Fibroblast of lung (primary cell): ENCODE results near the gene PACSIN2. TPM values are rescaled to one million over a fixed set of nuclear protein-coding genes. Genes with fewer than 3 reads are reported as not detected.

Experiments
- DNase-seq, 2 donors: peaks; one replicate each; pipeline versions ENCODE4 v3.0.0 to v3.0.0-alpha.2; 2010; ENCODE audit warnings: low read depth in 2 of 2
- H2AFZ ChIP-seq: 2 replicates; pipeline ENCODE4 v1.5.1; 2012; ENCODE audit warnings: low read length, control low read depth, inconsistent platforms
- H3K27ac ChIP-seq: 2 replicates; pipeline ENCODE4 v1.5.1; 2011; ENCODE audit warnings: low read length, control low read depth; ENCODE audit not compliant: insufficient read depth
- H3K27me3 ChIP-seq: 2 replicates; pipeline ENCODE4 v1.5.1; 2011; ENCODE audit warnings: mild to moderate bottlenecking, low read length; ENCODE audit not compliant: control insufficient read depth, insufficient read depth
- H3K36me3 ChIP-seq: 2 replicates; pipeline ENCODE4 v1.5.1; 2011; ENCODE audit warnings: low read length; ENCODE audit not compliant: control insufficient read depth, insufficient read depth
- H3K4me1 ChIP-seq: 2 replicates; pipeline ENCODE4 v1.5.1; 2011; ENCODE audit warnings: low read length; ENCODE audit not compliant: control insufficient read depth, insufficient read depth; ENCODE audit errors: extremely low read depth
- H3K4me2 ChIP-seq: 2 replicates; pipeline ENCODE4 v1.5.1; 2011; ENCODE audit warnings: low read length, control low read depth; ENCODE audit not compliant: insufficient read depth; ENCODE audit errors: extremely low read depth
- H3K4me3 ChIP-seq, 4 experiments: fragments of 200-600 bp in 1 of 4; sonication (generic) in 1 of 4; replicated peaks in 1 of 4; 2 replicates each; pipeline ENCODE4 v1.5.1; 2011 to 2016; ENCODE audit warnings: low read length in 4 of 4, low read depth in 3 of 4, mild to moderate bottlenecking in 3 of 4, control low read depth in 2 of 4, inconsistent platforms in 1 of 4, mixed read lengths in 1 of 4; ENCODE audit not compliant: insufficient read depth in 1 of 4; ENCODE audit errors: control extremely low read depth in 1 of 4
- H3K79me2 ChIP-seq: 2 replicates; pipeline ENCODE4 v1.5.1; 2012; ENCODE audit warnings: mild to moderate bottlenecking, low read length, inconsistent platforms; ENCODE audit not compliant: control insufficient read depth, insufficient read depth
- H3K9ac ChIP-seq: 2 replicates; pipeline ENCODE4 v1.5.1; 2011; ENCODE audit warnings: mild to moderate bottlenecking, low read length, control low read depth; ENCODE audit not compliant: insufficient read depth
- H3K9me3 ChIP-seq: 2 replicates; pipeline ENCODE4 v1.5.1; 2012; ENCODE audit warnings: low read depth, low read length; ENCODE audit not compliant: control insufficient read depth, insufficient read depth
- H4K20me1 ChIP-seq: 2 replicates; pipeline ENCODE4 v1.5.1; 2011; ENCODE audit warnings: low read length; ENCODE audit not compliant: control insufficient read depth, insufficient read depth; ENCODE audit errors: extremely low read depth
- EZH2 ChIP-seq: IDR thresholded peaks from 2 replicates; pipeline ENCODE4 v1.5.1; 2012; ENCODE audit warnings: low read length, control low read depth, mild to moderate bottlenecking; ENCODE audit errors: missing control alignments
- polyA plus RNA-seq, 2 donors: library from polyadenylated mRNA; depleted of rRNA in 1 of 2; stranded (reverse) in 1 of 2; unstranded in 1 of 2; fragments of >200 nt; gene quantifications; 2 replicates each; pipeline ENCODE4 v1.2.1, GENCODE V29; 2011 to 2012; ENCODE audit warnings: missing spikeins in 1 of 2
- total RNA-seq: library from RNA; depleted of rRNA; stranded (reverse); fragments of >200 nt; gene quantifications from 2 replicates; pipeline ENCODE4 v1.2.1, GENCODE V29; 2014
- TF ChIP-seq, protein P1 (sequence below), 2 donors: IDR thresholded peaks in 1 of 2; conservative IDR thresholded peaks in 1 of 2; 1 replicate in 1 of 2; 2 replicates in 1 of 2; pipeline ENCODE4 v1.5.1; 2011 to 2012; ENCODE audit warnings: low read length in 2 of 2, control low read depth in 1 of 2, inconsistent platforms in 1 of 2, low read depth in 1 of 2, mild to moderate bottlenecking in 1 of 2

PACSIN2 gene
- total and polyA plus RNA-seq, 2 donors (not counting 1 experiment from before 2014, with no cell fraction given), result 30.1 to 41.4 TPM

DNA sequence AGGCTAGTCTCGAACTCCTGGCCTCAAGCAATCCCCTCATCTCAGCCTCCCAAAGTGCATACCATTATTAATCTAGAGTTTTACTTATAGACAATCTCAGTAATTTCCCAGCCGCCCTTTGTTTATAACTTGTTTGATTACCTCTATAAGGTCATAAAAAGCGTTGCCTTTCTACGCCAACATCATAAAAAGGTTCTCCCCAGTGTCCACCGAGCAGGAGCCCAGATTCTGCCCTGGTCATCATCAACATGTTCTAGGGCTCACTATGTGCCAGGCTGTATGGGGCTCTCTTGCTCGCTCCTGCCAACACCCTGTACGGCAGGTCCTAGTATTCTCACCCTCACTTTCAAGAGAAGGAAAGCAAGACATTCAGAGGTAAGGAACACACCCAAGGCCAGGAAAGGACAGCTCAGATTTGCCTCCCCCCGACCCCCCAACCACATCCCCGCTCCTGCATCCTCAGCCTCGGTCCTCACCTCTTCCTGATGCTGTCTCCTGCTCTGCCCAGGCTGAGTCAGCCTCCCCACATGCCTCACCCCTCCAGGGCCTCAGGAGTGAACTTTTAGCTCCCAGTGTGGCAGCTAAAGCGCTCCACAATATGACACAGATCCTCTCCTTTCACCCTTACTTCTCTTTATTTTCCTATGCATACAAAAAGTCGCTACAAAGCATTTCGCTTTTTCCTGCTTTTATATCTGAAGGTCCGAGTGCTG is 172.1 kb downstream of the PACSIN2 start:
- Histone ChIP-seq H2AFZ (no peak overlapping the region), H3K36me3 (peaks cover 2% of the 10 kb centered on the region), H3K79me2 (peaks cover 12% of the 10 kb centered on the region), H3K27ac (no peak overlapping the region), H3K27me3 (no peaks in the 10 kb centered on the region), H3K9me3 (no peaks in the 10 kb centered on the region), H4K20me1 (no peaks in the 10 kb centered on the region), H3K4me3 (no peak overlapping the region), H3K4me1 (peaks cover 2% of the 10 kb centered on the region), H3K4me2 (no peak overlapping the region), H3K9ac (no peak overlapping the region)
- peak in 1 of 2 donors; percentile 47 for DNase-seq
- TF ChIP-seq, protein P1, sequence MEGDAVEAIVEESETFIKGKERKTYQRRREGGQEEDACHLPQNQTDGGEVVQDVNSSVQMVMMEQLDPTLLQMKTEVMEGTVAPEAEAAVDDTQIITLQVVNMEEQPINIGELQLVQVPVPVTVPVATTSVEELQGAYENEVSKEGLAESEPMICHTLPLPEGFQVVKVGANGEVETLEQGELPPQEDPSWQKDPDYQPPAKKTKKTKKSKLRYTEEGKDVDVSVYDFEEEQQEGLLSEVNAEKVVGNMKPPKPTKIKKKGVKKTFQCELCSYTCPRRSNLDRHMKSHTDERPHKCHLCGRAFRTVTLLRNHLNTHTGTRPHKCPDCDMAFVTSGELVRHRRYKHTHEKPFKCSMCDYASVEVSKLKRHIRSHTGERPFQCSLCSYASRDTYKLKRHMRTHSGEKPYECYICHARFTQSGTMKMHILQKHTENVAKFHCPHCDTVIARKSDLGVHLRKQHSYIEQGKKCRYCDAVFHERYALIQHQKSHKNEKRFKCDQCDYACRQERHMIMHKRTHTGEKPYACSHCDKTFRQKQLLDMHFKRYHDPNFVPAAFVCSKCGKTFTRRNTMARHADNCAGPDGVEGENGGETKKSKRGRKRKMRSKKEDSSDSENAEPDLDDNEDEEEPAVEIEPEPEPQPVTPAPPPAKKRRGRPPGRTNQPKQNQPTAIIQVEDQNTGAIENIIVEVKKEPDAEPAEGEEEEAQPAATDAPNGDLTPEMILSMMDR (conservative IDR thresholded peaks at IDR 0.05 in 1 of 2, IDR thresholded peaks at IDR 0.05 in 1 of 2; ENCODE audit: low read depth in 1 of 2, low read length in 2 of 2), result no peak
- TF ChIP-seq EZH2, result no peak

DNA sequence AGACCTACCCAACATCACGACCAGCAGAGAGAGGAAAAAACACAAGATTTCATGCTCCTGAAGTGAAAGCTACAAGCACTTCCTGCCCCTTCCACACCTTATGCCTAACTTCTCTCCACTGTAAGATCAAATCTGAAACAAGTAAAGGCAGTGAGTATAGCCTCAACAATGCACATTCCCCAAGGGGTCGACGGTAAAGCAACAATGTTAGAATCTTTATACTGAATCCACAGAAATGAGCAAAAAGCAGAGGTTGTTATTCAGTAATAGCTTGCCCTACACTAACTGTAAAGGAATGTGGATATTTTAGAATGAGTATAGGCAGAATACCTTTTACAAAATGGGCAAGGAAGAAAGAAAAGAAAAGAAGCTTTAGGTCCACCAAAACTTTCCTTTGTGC is 173.5 kb downstream of the PACSIN2 start:
- Histone ChIP-seq H4K20me1 (no peaks in the 10 kb centered on the region), H3K36me3 (peaks cover 2% of the 10 kb centered on the region), H3K4me1 (peaks cover 2% of the 10 kb centered on the region), H3K27me3 (no peaks in the 10 kb centered on the region), H3K27ac (peak overlapping the region; percentile 14), H3K9me3 (no peaks in the 10 kb centered on the region), H3K4me3 (no peak overlapping the region), H3K79me2 (peaks cover 11% of the 10 kb centered on the region), H2AFZ (no peak overlapping the region), H3K9ac (no peak overlapping the region), H3K4me2 (no peak overlapping the region)
- TF ChIP-seq EZH2, result no peak
- TF ChIP-seq, protein P1 (conservative IDR thresholded peaks at IDR 0.05 in 1 of 2, IDR thresholded peaks at IDR 0.05 in 1 of 2; ENCODE audit: low read depth in 1 of 2, low read length in 2 of 2), result no peak
- DNase-seq, result peak in 1 of 2 donors; percentile 80

DNA sequence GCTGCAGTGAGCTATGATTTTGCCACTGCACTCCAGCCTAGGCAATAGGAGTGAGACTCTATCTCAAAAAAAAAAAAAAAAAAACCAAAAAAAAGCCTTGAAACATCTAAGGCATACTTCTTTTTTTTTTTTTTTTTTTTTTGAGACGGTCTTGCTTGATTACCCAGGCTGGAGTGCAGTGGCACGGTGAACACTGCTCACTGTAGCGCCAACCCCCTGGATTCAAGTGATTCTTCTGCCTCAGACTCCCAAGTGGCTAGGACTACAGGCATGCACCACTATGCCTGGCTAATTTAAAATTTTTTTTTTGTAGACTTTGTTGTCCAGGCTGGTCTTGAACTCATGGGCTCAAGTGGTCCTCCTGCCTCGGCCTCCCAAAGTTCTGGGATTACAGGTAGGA is 177.4 kb downstream of the PACSIN2 start:
- peaks cover 6% of the 10 kb centered on the region for H3K36me3 ChIP-seq
- H3K79me2 ChIP-seq, result peaks cover 6% of the 10 kb centered on the region
- no peak overlapping the region for H3K27ac ChIP-seq

More for the DNA sequence above, 177.4 kb downstream of the PACSIN2 start:
- TF ChIP-seq, protein P1 (conservative IDR thresholded peaks at IDR 0.05 in 1 of 2, IDR thresholded peaks at IDR 0.05 in 1 of 2; ENCODE audit: low read depth in 1 of 2, low read length in 2 of 2), result no peak
- TF ChIP-seq EZH2, result no peak
- Histone ChIP-seq H3K27me3 (no peaks in the 10 kb centered on the region), H3K4me1 (peaks cover 2% of the 10 kb centered on the region), H3K9me3 (no peaks in the 10 kb centered on the region), H3K4me2 (no peak overlapping the region), H4K20me1 (no peaks in the 10 kb centered on the region), H3K4me3 (no peak overlapping the region), H2AFZ (no peak overlapping the region), H3K9ac (no peak overlapping the region)
- DNase-seq, result no peak
